Hepatocyte (in vitro differentiated cells): ENCODE measurements around the gene PRSS57. TPM values are rescaled to one million over a fixed set of nuclear protein-coding genes. Genes with fewer than 3 reads are reported as not detected.

Experiments
- DNase-seq: peaks from one replicate; pipeline ENCODE4 v3.0.0-alpha.2; 2016; ENCODE audit warnings: low spot score
- H2AFZ ChIP-seq: fragments of 200-600 bp; sonication (generic); 2 replicates; pipeline ENCODE4 v1.6.0; 2016; ENCODE audit warnings: antibody characterized with exemption, mild to moderate bottlenecking
- H3K27ac ChIP-seq: fragments of 200-600 bp; sonication (generic); 2 replicates; pipeline ENCODE4 v1.5.1; 2016; ENCODE audit warnings: mild to moderate bottlenecking
- H3K27me3 ChIP-seq: fragments of 200-600 bp; sonication (generic); 2 replicates; pipeline ENCODE4 v1.6.1; 2016
- H3K36me3 ChIP-seq: fragments of 200-600 bp; sonication (generic); replicated peaks from 2 replicates; pipeline ENCODE4 v1.5.1; 2016; ENCODE audit warnings: low read depth; ENCODE audit not compliant: insufficient read depth
- H3K4me1 ChIP-seq: fragments of 200-600 bp; sonication (generic); 2 replicates; pipeline ENCODE4 v1.5.1; 2016; ENCODE audit warnings: mild to moderate bottlenecking, moderate library complexity; ENCODE audit not compliant: insufficient read depth
- H3K4me2 ChIP-seq: fragments of 200-600 bp; sonication (generic); 2 replicates; pipeline ENCODE4 v1.6.0; 2016
- H3K4me3 ChIP-seq: fragments of 200-600 bp; sonication (generic); 2 replicates; pipeline ENCODE4 v1.5.1; 2016; ENCODE audit warnings: mild to moderate bottlenecking
- H3K79me2 ChIP-seq: fragments of 200-600 bp; sonication (generic); 2 replicates; pipeline ENCODE4 v1.6.0; 2017; ENCODE audit warnings: mild to moderate bottlenecking
- H3K9me2 ChIP-seq: fragments of 200-600 bp; sonication (generic); replicated peaks from 2 replicates; pipeline ENCODE4 v1.6.0; 2017; ENCODE audit warnings: mild to moderate bottlenecking; ENCODE audit not compliant: insufficient read depth
- H3K9me3 ChIP-seq: fragments of 200-600 bp; sonication (generic); 2 replicates; pipeline ENCODE4 v1.5.1; 2016; ENCODE audit warnings: low read depth, mild to moderate bottlenecking
- H4K20me1 ChIP-seq: fragments of 200-600 bp; sonication (generic); 2 replicates; pipeline ENCODE4 v1.6.0; 2016; ENCODE audit warnings: mild to moderate bottlenecking; ENCODE audit not compliant: insufficient read depth, poor library complexity, severe bottlenecking
- CTCF ChIP-seq: fragments of 200-600 bp; sonication (generic); IDR thresholded peaks from 2 replicates; pipeline ENCODE4 v1.5.1; 2016; ENCODE audit warnings: antibody characterized with exemption, mild to moderate bottlenecking; ENCODE audit not compliant: poor library complexity
- EZH2 ChIP-seq: fragments of 200-600 bp; sonication (generic); IDR thresholded peaks from 2 replicates; pipeline ENCODE4 v1.6.1; 2016; ENCODE audit warnings: antibody characterized with exemption, mild to moderate bottlenecking, borderline replicate concordance
- EZH2phosphoT487 ChIP-seq: fragments of 200-600 bp; sonication (generic); IDR thresholded peaks from one replicate; pipeline ENCODE4 v1.6.1; 2018; ENCODE audit warnings: antibody characterized with exemption, mild to moderate bottlenecking, low read depth, moderate library complexity; ENCODE audit not compliant: unreplicated experiment, severe bottlenecking
- WGBS: methylation state at CpG from one replicate; pipeline ENCODE4 v1.1.6; 2016; ENCODE audit warnings: low lambda C conversion rate; ENCODE audit errors: missing lambda C conversion rate; 5-methylcytosine and 5-hydroxymethylcytosine counted together
- polyA plus RNA-seq: library from polyadenylated mRNA; unstranded; fragments of >200 nt; fragmentation: Nextera tagmentation; extraction: Ambion mirVana; gene quantifications from 2 replicates; pipeline ENCODE4 v1.2.1, GENCODE V29; 2016
- total RNA-seq: library from RNA; depleted of rRNA; stranded (reverse); fragments of >200 nt; gene quantifications from 2 replicates; pipeline ENCODE4 v1.2.3, GENCODE V29; 2014

PRSS57 gene
- total and polyA plus RNA-seq, 2 experiments from 2014 or later = 1.2 to 2.4 TPM

- WGBS = 94% methylated on average over 21 of the region's 36 CpGs
Measured at GRCh38 chr19:739998-740715, 44.9 kb upstream of the PRSS57 start.

GRCh38 chr19:738509-739128 is 43.4 kb upstream of the PRSS57 start:
- Histone ChIP-seq H3K36me3 (no peaks in the 10 kb centered on the region), H3K9me2 (no peaks in the 10 kb centered on the region), H3K4me3 (no peak overlapping the region), H3K27me3 (no peaks in the 10 kb centered on the region), H2AFZ (no peak overlapping the region), H3K4me2 (peak overlapping the region; percentile 34), H3K27ac (peak overlapping the region; percentile 89), H4K20me1 (no peaks in the 10 kb centered on the region), H3K79me2 (no peaks in the 10 kb centered on the region), H3K4me1 (peaks cover 11% of the 10 kb centered on the region), H3K9me3 (no peaks in the 10 kb centered on the region)
- no peak for TF ChIP-seq EZH2phosphoT487
- no peak for TF ChIP-seq CTCF
- TF ChIP-seq EZH2 = no peak
- WGBS = 69% methylated on average over 19 of the region's 23 CpGs
- DNase-seq = peak; percentile 83

More at GRCh38 chr19:739998-740715, 44.9 kb upstream of the PRSS57 start:
- Histone ChIP-seq H3K4me1 (peaks cover 11% of the 10 kb centered on the region), H3K36me3 (no peaks in the 10 kb centered on the region), H3K4me2 (no peak overlapping the region), H3K4me3 (no peak overlapping the region), H4K20me1 (no peaks in the 10 kb centered on the region), H3K9me2 (no peaks in the 10 kb centered on the region), H3K9me3 (no peaks in the 10 kb centered on the region), H3K79me2 (no peaks in the 10 kb centered on the region), H2AFZ (no peak overlapping the region), H3K27me3 (no peaks in the 10 kb centered on the region), H3K27ac (no peak overlapping the region)
- DNase-seq = no peak
- no peak for TF ChIP-seq CTCF
- TF ChIP-seq EZH2 = no peak
- TF ChIP-seq EZH2phosphoT487 = no peak

- Histone ChIP-seq H3K4me3 (no peak overlapping the region), H3K9me2 (no peaks in the 10 kb centered on the region), H3K4me1 (peaks cover 11% of the 10 kb centered on the region), H3K27me3 (no peaks in the 10 kb centered on the region), H3K27ac (peak overlapping the region; percentile 89), H3K79me2 (no peaks in the 10 kb centered on the region), H3K9me3 (no peaks in the 10 kb centered on the region), H3K36me3 (no peaks in the 10 kb centered on the region), H2AFZ (no peak overlapping the region), H3K4me2 (peak overlapping the region; percentile 34), H4K20me1 (no peaks in the 10 kb centered on the region)
- peak; percentile 59 for TF ChIP-seq CTCF
- no peak for TF ChIP-seq EZH2
- DNase-seq = peak; percentile 64
- 79% methylated on average over 11 of the region's 22 CpGs for WGBS
Measured at GRCh38 chr19:737591-738093, 42.4 kb upstream of the PRSS57 start.
